ENCODE data around the gene CHTF18. TPM values are rescaled to one million over a fixed set of nuclear protein-coding genes. Genes with fewer than 3 reads are reported as not detected.
A peak's percentile ranks its signal among the peaks of the same experiment; 100 is the strongest.

Gene CHTF18
- total RNA-seq, 2 experiments from 2014 or later = 30.7 to 31.1 TPM

GRCh38 chr16:767743-768235 is 20.6 kb upstream of the CHTF18 start:
- no peaks in the 10 kb centered on the region for H3K4me1 ChIP-seq (ENCODE audit: insufficient read depth, low read length)
- ChIA-PET POLR2A (no interaction called here), CTCF (no interaction called here)
- peaks cover 0 to 2% of the 10 kb centered on the region in 2 experiments for H3K27me3 ChIP-seq (ENCODE audit: control insufficient read depth in 1 of 2, insufficient read depth in 2 of 2, low read length in 2 of 2)
- intact Hi-C loops (cut with DNase I, micrococcal nuclease) = no loop called here
- Mint-ChIP-seq H3K36me3 (ENCODE audit: low read depth) (no peaks in the 10 kb centered on the region), H3K27me3 (no peaks in the 10 kb centered on the region), H3K9me3 (no peaks in the 10 kb centered on the region), H3K4me1 (ENCODE audit: low read depth) (no peaks in the 10 kb centered on the region), H3K4me3 (no peak overlapping the region), H3K27ac (no peak overlapping the region)
- H3K27ac ChIP-seq (ENCODE audit: low read depth in 1 of 2, low read length in 2 of 2) = no peak overlapping the region
- no peak for TF ChIP-seq CTCF (IDR thresholded peaks at IDR 0.05)
- H3K9me3 ChIP-seq (ENCODE audit: control insufficient read depth in 1 of 2, insufficient read depth in 1 of 2, low read length in 2 of 2) = no peaks in the 10 kb centered on the region
- ATAC-seq (ENCODE audit: poor library complexity) = no peak
- no peak overlapping the region for H3K4me3 ChIP-seq (ENCODE audit: low read length)
- no peaks in the 10 kb centered on the region for H3K36me3 ChIP-seq (ENCODE audit: insufficient read depth, low read length)
- peak in 1 of 14 experiments; percentile 16 for DNase-seq

- no peaks in the 10 kb centered on the region for H3K36me3 ChIP-seq (ENCODE audit: insufficient read depth, low read length)
- TF ChIP-seq CTCF (IDR thresholded peaks at IDR 0.05) = no peak
- Mint-ChIP-seq H3K36me3 (ENCODE audit: low read depth) (no peaks in the 10 kb centered on the region), H3K4me1 (ENCODE audit: low read depth) (no peaks in the 10 kb centered on the region), H3K27ac (no peak overlapping the region), H3K27me3 (no peaks in the 10 kb centered on the region), H3K9me3 (no peaks in the 10 kb centered on the region), H3K4me3 (no peak overlapping the region)
- no peak overlapping the region for H3K27ac ChIP-seq (ENCODE audit: low read depth in 1 of 2, low read length in 2 of 2)
- DNase-seq (peak in 1 of 14 experiments; percentile 19), ATAC-seq (ENCODE audit: poor library complexity) (no peak)
- no peaks in the 10 kb centered on the region for H3K9me3 ChIP-seq (ENCODE audit: control insufficient read depth in 1 of 2, insufficient read depth in 1 of 2, low read length in 2 of 2)
- no peaks in the 10 kb centered on the region for H3K4me1 ChIP-seq (ENCODE audit: insufficient read depth, low read length)
- ChIA-PET CTCF (no interaction called here), POLR2A (no interaction called here)
- no peak overlapping the region for H3K4me3 ChIP-seq (ENCODE audit: low read length)
- peaks cover 0 to 2% of the 10 kb centered on the region in 2 experiments for H3K27me3 ChIP-seq (ENCODE audit: control insufficient read depth in 1 of 2, insufficient read depth in 2 of 2, low read length in 2 of 2)
- intact Hi-C loops (cut with DNase I, micrococcal nuclease) = no loop called here
Measured at GRCh38 chr16:768428-768827, 20.0 kb upstream of the CHTF18 start.

- no peak overlapping the region for H3K27ac Mint-ChIP-seq
- ChIA-PET POLR2A (no interaction called here), CTCF (no interaction called here)
- H3K27me3 ChIP-seq (ENCODE audit: control insufficient read depth in 1 of 2, insufficient read depth in 2 of 2, low read length in 2 of 2) = peaks cover 0 to 2% of the 10 kb centered on the region in 2 experiments
- H3K9me3 ChIP-seq (ENCODE audit: control insufficient read depth in 1 of 2, insufficient read depth in 1 of 2, low read length in 2 of 2) = no peaks in the 10 kb centered on the region
- TF ChIP-seq CTCF (IDR thresholded peaks at IDR 0.05) = no peak
- H3K4me1 Mint-ChIP-seq (ENCODE audit: low read depth) = no peaks in the 10 kb centered on the region
- no peaks in the 10 kb centered on the region for H3K9me3 Mint-ChIP-seq
- no peaks in the 10 kb centered on the region for H3K4me1 ChIP-seq (ENCODE audit: insufficient read depth, low read length)
- peak in 1 of 14 experiments; percentile 7 for DNase-seq
- no peak overlapping the region for H3K4me3 ChIP-seq (ENCODE audit: low read length)
- no peak overlapping the region for H3K4me3 Mint-ChIP-seq
- no peak for ATAC-seq (ENCODE audit: poor library complexity)
- H3K27me3 Mint-ChIP-seq = no peaks in the 10 kb centered on the region
- no peak overlapping the region for H3K27ac ChIP-seq (ENCODE audit: low read depth in 1 of 2, low read length in 2 of 2)
- H3K36me3 Mint-ChIP-seq (ENCODE audit: low read depth) = no peaks in the 10 kb centered on the region
- intact Hi-C loops (cut with DNase I, micrococcal nuclease) = no loop called here
- H3K36me3 ChIP-seq (ENCODE audit: insufficient read depth, low read length) = no peaks in the 10 kb centered on the region
Measured at GRCh38 chr16:769184-769784, 19.1 kb upstream of the CHTF18 start.

Measured in CD4-positive, alpha-beta T cell (primary cell).